Glutamatergic neuron (in vitro differentiated cells): ENCODE results near the gene MPP3. TPM values are rescaled to one million over a fixed set of nuclear protein-coding genes. Genes with fewer than 3 reads are reported as not detected.

Experiments used
- DNase-seq: peaks from one replicate; pipeline ENCODE4 v3.0.0; 2022
- H3K27ac Mint-ChIP-seq: one replicate; pipeline ENCODE4 v1.8.0; 2020; ENCODE audit warnings: mild to moderate bottlenecking, mixed read lengths, inconsistent platforms; ENCODE audit not compliant: unreplicated experiment
- H3K27me3 Mint-ChIP-seq: one replicate; pipeline ENCODE4 v1.8.0; 2020; ENCODE audit warnings: mild to moderate bottlenecking, moderate library complexity, mixed read lengths, inconsistent platforms; ENCODE audit not compliant: unreplicated experiment
- H3K36me3 Mint-ChIP-seq: one replicate; pipeline ENCODE4 v1.8.0; 2020; ENCODE audit warnings: mild to moderate bottlenecking, mixed read lengths, inconsistent platforms; ENCODE audit not compliant: unreplicated experiment
- H3K4me1 Mint-ChIP-seq: one replicate; pipeline ENCODE4 v1.8.0; 2020; ENCODE audit warnings: mild to moderate bottlenecking, low read depth, mixed read lengths, inconsistent platforms; ENCODE audit not compliant: unreplicated experiment
- H3K4me3 Mint-ChIP-seq: one replicate; pipeline ENCODE4 v1.8.0; 2020; ENCODE audit warnings: mild to moderate bottlenecking, mixed read lengths, inconsistent platforms; ENCODE audit not compliant: unreplicated experiment
- H3K9me3 Mint-ChIP-seq: one replicate; pipeline ENCODE4 v1.8.0; 2020; ENCODE audit warnings: mild to moderate bottlenecking, moderate library complexity, mixed read lengths, inconsistent platforms; ENCODE audit not compliant: unreplicated experiment
- CTCF ChIP-seq: fragments of 200-600 bp; sonication (generic); IDR thresholded peaks from one replicate; pipeline ENCODE4 v1.5.0; 2021; ENCODE audit not compliant: partially characterized antibody, unreplicated experiment
- total RNA-seq: library from RNA; stranded (reverse); fragmentation: NEBNext Ultra II Directional; extraction: Animal tissue kit (Norgen Biotek cat#: 25700); gene quantifications from one replicate; pipeline ENCODE4 v1.2.1, GENCODE V29; 2021; ENCODE audit not compliant: unreplicated experiment

Gene MPP3
- total RNA-seq, 1 donor from 2014 or later: 22.9 TPM

GRCh38 chr17:43770957-43771356 is 62.0 kb downstream of the MPP3 start:
- Mint-ChIP-seq H3K27ac (no peak overlapping the region), H3K4me1 (no peaks in the 10 kb centered on the region), H3K27me3 (no peaks in the 10 kb centered on the region), H3K9me3 (peaks cover 2% of the 10 kb centered on the region), H3K4me3 (no peak overlapping the region), H3K36me3 (no peaks in the 10 kb centered on the region)
- TF ChIP-seq CTCF: no peak
- no peak for DNase-seq

DNA sequence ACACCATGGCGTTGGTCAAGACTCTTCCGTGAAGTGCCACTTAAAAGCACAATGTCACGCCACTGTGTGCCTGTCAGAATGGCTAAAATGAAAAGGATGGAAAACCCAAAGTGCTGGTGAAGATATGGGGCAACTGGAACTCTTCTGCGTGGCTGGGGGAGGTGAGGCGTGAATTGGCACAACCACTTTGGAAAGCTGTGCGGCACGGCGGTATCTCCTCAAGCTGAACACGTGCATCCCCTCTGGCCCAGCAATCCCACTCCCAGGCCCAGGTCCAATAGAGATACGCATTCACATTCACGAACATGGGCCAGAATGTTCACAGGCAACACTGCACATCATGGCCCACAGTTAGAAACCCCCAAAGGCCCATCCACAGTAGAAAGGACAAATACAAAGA is 63.1 kb downstream of the MPP3 start:
- no peak for TF ChIP-seq CTCF
- Mint-ChIP-seq H3K27me3 (no peaks in the 10 kb centered on the region), H3K36me3 (no peaks in the 10 kb centered on the region), H3K4me3 (no peak overlapping the region), H3K4me1 (no peaks in the 10 kb centered on the region), H3K27ac (no peak overlapping the region), H3K9me3 (peaks cover 2% of the 10 kb centered on the region)
- no peak for DNase-seq

- Mint-ChIP-seq H3K27me3 (no peaks in the 10 kb centered on the region), H3K27ac (no peak overlapping the region), H3K4me1 (no peaks in the 10 kb centered on the region), H3K36me3 (no peaks in the 10 kb centered on the region), H3K4me3 (no peak overlapping the region), H3K9me3 (no peaks in the 10 kb centered on the region)
- DNase-seq: no peak
- TF ChIP-seq CTCF: no peak
Observed at GRCh38 chr17:43769426-43769825, 63.5 kb downstream of the MPP3 start.

- no peaks in the 10 kb centered on the region for H3K9me3 Mint-ChIP-seq
- no peaks in the 10 kb centered on the region for H3K27me3 Mint-ChIP-seq
- H3K4me1 Mint-ChIP-seq: no peaks in the 10 kb centered on the region
- no peak overlapping the region for H3K4me3 Mint-ChIP-seq
- no peak for DNase-seq
- no peak for TF ChIP-seq CTCF
- no peaks in the 10 kb centered on the region for H3K36me3 Mint-ChIP-seq
- no peak overlapping the region for H3K27ac Mint-ChIP-seq
Observed at GRCh38 chr17:43768943-43769342, 64.0 kb downstream of the MPP3 start.

- no peak for DNase-seq
Observed at GRCh38 chr17:43768382-43768781, 64.6 kb downstream of the MPP3 start.

More at GRCh38 chr17:43768382-43768781, 64.6 kb downstream of the MPP3 start:
- Mint-ChIP-seq H3K4me1 (no peaks in the 10 kb centered on the region), H3K27ac (no peak overlapping the region), H3K36me3 (no peaks in the 10 kb centered on the region), H3K4me3 (no peak overlapping the region), H3K9me3 (no peaks in the 10 kb centered on the region), H3K27me3 (no peaks in the 10 kb centered on the region)
- TF ChIP-seq CTCF: no peak
